ENCODE measurements around the gene SEMA4G. TPM values are rescaled to one million over a fixed set of nuclear protein-coding genes. Genes with fewer than 3 reads are reported as not detected.

SEMA4G gene
- total and polyA plus RNA-seq, 2 of the 13 experiments (the other 11 are each of a cell fraction or from before 2014, with no cell fraction given): 46.2 to 207 TPM

DNA sequence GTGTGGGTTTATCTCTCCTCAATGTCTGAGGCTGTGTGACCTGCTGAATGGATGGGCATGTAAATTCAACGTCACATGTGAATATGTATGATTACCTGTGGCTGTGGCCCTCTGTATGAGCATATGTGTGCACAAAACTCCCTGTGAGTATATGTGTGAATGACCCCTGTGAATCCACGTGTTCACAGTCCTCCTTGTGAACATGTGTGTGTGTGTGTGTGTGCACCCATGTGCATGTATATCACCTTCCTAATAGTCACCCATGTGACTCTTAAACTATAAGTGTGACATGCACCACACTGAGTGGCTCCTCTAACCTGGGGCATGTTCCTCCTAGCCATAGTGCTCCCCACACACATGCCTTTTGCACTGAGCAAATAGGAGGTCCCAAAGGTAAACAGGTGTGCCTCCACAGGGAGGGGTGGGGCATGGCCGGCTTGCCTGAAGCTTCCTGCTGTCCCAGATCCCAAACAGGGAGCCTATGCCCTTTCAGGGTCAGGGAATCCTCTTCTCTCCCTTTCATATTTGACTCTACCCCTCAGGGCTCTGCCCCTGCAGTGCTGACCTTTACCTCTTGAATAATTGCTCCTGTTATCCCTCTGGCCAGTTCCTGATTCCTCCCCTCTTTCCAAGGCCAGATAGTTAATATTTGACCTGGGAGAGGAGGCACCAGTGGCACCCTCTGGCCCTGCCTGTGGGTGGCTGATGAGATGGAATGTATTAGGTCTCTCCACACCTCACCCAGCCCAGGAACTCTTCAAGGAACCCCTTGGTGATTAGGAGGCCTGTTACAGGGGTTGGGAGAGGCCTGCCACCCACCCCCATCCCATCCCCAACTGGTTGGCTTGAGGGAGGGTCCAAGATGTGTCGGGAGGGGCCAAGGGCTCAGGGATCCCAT, 1.9 kb downstream of the SEMA4G start (continued):
- 0 out of 2 replicates have a peak, but pooled peaks have one; percentile 52 for TF ChIP-seq ZBTB1 (CRISPR knock-in tag; IDR thresholded peaks at IDR 0.05; ENCODE audit: borderline replicate concordance)
- TF ChIP-seq MYNN (CRISPR knock-in tag; IDR thresholded peaks at IDR 0.05; ENCODE audit: low read depth): no peak
- no peak for TF ChIP-seq ZNF841 (CRISPR knock-in tag; IDR thresholded peaks at IDR 0.05; ENCODE audit: borderline replicate concordance)
- no peak for TF ChIP-seq ZNF501 (CRISPR knock-in tag; IDR thresholded peaks at IDR 0.05)
- no peak; the same call in 1 of the 2 replicates for TF ChIP-seq ZC3H4 (CRISPR knock-in tag; IDR thresholded peaks at IDR 0.05; ENCODE audit: borderline replicate concordance)
- TF ChIP-seq, protein P1, sequence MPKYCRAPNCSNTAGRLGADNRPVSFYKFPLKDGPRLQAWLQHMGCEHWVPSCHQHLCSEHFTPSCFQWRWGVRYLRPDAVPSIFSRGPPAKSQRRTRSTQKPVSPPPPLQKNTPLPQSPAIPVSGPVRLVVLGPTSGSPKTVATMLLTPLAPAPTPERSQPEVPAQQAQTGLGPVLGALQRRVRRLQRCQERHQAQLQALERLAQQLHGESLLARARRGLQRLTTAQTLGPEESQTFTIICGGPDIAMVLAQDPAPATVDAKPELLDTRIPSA (CRISPR knock-in tag; IDR thresholded peaks at IDR 0.05; ENCODE audit: borderline replicate concordance): no peak
- TF ChIP-seq, protein P2, sequence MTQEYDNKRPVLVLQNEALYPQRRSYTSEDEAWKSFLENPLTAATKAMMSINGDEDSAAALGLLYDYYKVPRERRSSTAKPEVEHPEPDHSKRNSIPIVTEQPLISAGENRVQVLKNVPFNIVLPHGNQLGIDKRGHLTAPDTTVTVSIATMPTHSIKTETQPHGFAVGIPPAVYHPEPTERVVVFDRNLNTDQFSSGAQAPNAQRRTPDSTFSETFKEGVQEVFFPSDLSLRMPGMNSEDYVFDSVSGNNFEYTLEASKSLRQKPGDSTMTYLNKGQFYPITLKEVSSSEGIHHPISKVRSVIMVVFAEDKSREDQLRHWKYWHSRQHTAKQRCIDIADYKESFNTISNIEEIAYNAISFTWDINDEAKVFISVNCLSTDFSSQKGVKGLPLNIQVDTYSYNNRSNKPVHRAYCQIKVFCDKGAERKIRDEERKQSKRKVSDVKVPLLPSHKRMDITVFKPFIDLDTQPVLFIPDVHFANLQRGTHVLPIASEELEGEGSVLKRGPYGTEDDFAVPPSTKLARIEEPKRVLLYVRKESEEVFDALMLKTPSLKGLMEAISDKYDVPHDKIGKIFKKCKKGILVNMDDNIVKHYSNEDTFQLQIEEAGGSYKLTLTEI (CRISPR knock-in tag; conservative IDR thresholded peaks at IDR 0.05): no peak
- TF ChIP-seq ZNF382 (CRISPR knock-in tag; IDR thresholded peaks at IDR 0.05; ENCODE audit: borderline replicate concordance): no peak
- TF ChIP-seq MED13 (CRISPR knock-in tag; IDR thresholded peaks at IDR 0.05): peak; percentile 83; the same call in 1 of the 2 replicates
- peak; percentile 88 for TF ChIP-seq MYC (CRISPR knock-in tag; IDR thresholded peaks at IDR 0.05; ENCODE audit: borderline replicate concordance)
- TF ChIP-seq CENPT (CRISPR knock-in tag; IDR thresholded peaks at IDR 0.05; ENCODE audit: low read depth): no peak
- TF ChIP-seq, protein P3, sequence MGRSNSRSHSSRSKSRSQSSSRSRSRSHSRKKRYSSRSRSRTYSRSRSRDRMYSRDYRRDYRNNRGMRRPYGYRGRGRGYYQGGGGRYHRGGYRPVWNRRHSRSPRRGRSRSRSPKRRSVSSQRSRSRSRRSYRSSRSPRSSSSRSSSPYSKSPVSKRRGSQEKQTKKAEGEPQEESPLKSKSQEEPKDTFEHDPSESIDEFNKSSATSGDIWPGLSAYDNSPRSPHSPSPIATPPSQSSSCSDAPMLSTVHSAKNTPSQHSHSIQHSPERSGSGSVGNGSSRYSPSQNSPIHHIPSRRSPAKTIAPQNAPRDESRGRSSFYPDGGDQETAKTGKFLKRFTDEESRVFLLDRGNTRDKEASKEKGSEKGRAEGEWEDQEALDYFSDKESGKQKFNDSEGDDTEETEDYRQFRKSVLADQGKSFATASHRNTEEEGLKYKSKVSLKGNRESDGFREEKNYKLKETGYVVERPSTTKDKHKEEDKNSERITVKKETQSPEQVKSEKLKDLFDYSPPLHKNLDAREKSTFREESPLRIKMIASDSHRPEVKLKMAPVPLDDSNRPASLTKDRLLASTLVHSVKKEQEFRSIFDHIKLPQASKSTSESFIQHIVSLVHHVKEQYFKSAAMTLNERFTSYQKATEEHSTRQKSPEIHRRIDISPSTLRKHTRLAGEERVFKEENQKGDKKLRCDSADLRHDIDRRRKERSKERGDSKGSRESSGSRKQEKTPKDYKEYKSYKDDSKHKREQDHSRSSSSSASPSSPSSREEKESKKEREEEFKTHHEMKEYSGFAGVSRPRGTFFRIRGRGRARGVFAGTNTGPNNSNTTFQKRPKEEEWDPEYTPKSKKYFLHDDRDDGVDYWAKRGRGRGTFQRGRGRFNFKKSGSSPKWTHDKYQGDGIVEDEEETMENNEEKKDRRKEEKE (IDR thresholded peaks at IDR 0.05): no peak
- TF ChIP-seq, protein P4, sequence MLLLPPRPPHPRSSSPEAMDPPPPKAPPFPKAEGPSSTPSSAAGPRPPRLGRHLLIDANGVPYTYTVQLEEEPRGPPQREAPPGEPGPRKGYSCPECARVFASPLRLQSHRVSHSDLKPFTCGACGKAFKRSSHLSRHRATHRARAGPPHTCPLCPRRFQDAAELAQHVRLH (CRISPR knock-in tag; IDR thresholded peaks at IDR 0.05; ENCODE audit: borderline replicate concordance, low read depth): peak; percentile 71; the same call in 1 of the 2 replicates
- TF ChIP-seq ZNF761 (CRISPR knock-in tag; conservative IDR thresholded peaks at IDR 0.05): no peak
- no peak for TF ChIP-seq ZNF441 (CRISPR knock-in tag; IDR thresholded peaks at IDR 0.05; ENCODE audit: borderline replicate concordance)
- TF ChIP-seq, protein P5, sequence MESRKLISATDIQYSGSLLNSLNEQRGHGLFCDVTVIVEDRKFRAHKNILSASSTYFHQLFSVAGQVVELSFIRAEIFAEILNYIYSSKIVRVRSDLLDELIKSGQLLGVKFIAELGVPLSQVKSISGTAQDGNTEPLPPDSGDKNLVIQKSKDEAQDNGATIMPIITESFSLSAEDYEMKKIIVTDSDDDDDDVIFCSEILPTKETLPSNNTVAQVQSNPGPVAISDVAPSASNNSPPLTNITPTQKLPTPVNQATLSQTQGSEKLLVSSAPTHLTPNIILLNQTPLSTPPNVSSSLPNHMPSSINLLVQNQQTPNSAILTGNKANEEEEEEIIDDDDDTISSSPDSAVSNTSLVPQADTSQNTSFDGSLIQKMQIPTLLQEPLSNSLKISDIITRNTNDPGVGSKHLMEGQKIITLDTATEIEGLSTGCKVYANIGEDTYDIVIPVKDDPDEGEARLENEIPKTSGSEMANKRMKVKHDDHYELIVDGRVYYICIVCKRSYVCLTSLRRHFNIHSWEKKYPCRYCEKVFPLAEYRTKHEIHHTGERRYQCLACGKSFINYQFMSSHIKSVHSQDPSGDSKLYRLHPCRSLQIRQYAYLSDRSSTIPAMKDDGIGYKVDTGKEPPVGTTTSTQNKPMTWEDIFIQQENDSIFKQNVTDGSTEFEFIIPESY (CRISPR knock-in tag; IDR thresholded peaks at IDR 0.05): no peak; the same call in 1 of the 2 replicates
- no peak; the same call in 1 of the 2 replicates for TF ChIP-seq SMAD3 (CRISPR knock-in tag; IDR thresholded peaks at IDR 0.05)
- peak; percentile 89 for TF ChIP-seq TBX2 (CRISPR knock-in tag; IDR thresholded peaks at IDR 0.05; ENCODE audit: borderline replicate concordance)
